DND-41 (cell line): ENCODE measurements around the gene SEBOX.

Experiments used
- ATAC-seq: fragments of 200-7000 bp; cut with Tn5 transposase; 3 replicates; pipeline ENCODE4 v1.9.1; 2021; ENCODE audit warnings: low read depth; ENCODE audit not compliant: insufficient read depth
- DNase-seq: peaks from one replicate; pipeline ENCODE4 v3.0.0-alpha.2; 2020
- H2AFZ ChIP-seq: 2 replicates; pipeline ENCODE4 v1.6.0; 2012; ENCODE audit warnings: low read depth, low read length
- H3K27ac ChIP-seq: 2 replicates; pipeline ENCODE4 v1.5.1; 2012; ENCODE audit warnings: low read length, inconsistent platforms
- H3K27me3 ChIP-seq: fragments of 200-600 bp; sonication (generic); 2 replicates; pipeline ENCODE4 v1.6.0; 2012; ENCODE audit warnings: low read length, mild to moderate bottlenecking, inconsistent platforms; ENCODE audit not compliant: insufficient read depth, poor library complexity
- H3K36me3 ChIP-seq: 2 replicates; pipeline ENCODE4 v1.5.1; 2012; ENCODE audit warnings: low read length, inconsistent platforms; ENCODE audit not compliant: insufficient read depth
- H3K4me1 ChIP-seq: 2 replicates; pipeline ENCODE4 v1.5.1; 2012; ENCODE audit warnings: mild to moderate bottlenecking, low read length; ENCODE audit not compliant: insufficient read depth
- H3K4me2 ChIP-seq: 2 replicates; pipeline ENCODE4 v1.6.0; 2012; ENCODE audit warnings: mild to moderate bottlenecking, moderate library complexity, low read length, inconsistent platforms; ENCODE audit not compliant: insufficient read depth
- H3K4me3 ChIP-seq, 2 experiments: fragments of 200-600 bp in 1 of 2; shearing (Covaris generic) in 1 of 2; 2 replicates each; pipeline ENCODE4 v1.5.1; 2012 to 2016; ENCODE audit warnings: inconsistent platforms in 2 of 2, low read length in 2 of 2, mild to moderate bottlenecking in 2 of 2, low read depth in 1 of 2, moderate library complexity in 1 of 2
- H3K79me2 ChIP-seq: 2 replicates; pipeline ENCODE4 v1.6.0; 2012; ENCODE audit warnings: low read length, inconsistent platforms; ENCODE audit not compliant: insufficient read depth
- H3K9ac ChIP-seq: 2 replicates; pipeline ENCODE4 v1.6.0; 2012; ENCODE audit warnings: low read depth, mild to moderate bottlenecking, inconsistent platforms, low read length, moderate library complexity
- H3K9me3 ChIP-seq: 2 replicates; pipeline ENCODE4 v1.5.1; 2012; ENCODE audit warnings: low read length, moderate library complexity, mild to moderate bottlenecking, inconsistent platforms; ENCODE audit not compliant: insufficient read depth, severe bottlenecking
- H4K20me1 ChIP-seq: 2 replicates; pipeline ENCODE4 v1.6.0; 2012; ENCODE audit warnings: low read length; ENCODE audit not compliant: insufficient read depth
- CTCF ChIP-seq: IDR thresholded peaks from 2 replicates; pipeline ENCODE4 v1.5.1; 2012; ENCODE audit warnings: borderline replicate concordance, low read length, moderate library complexity, mild to moderate bottlenecking; ENCODE audit not compliant: poor library complexity, severe bottlenecking; ENCODE audit errors: extremely low read depth
- EZH2 ChIP-seq: IDR thresholded peaks from 3 replicates; pipeline ENCODE4 v1.6.1; 2012; ENCODE audit warnings: borderline replicate concordance, low read depth, mild to moderate bottlenecking, moderate library complexity, low read length, inconsistent platforms; ENCODE audit not compliant: severe bottlenecking

Gene SEBOX

GRCh38 chr17:28331891-28332420 lies 33.0 kb downstream of the SEBOX start:
- no peaks in the 10 kb centered on the region for H3K27me3 ChIP-seq
- peaks cover 7% of the 10 kb centered on the region for H4K20me1 ChIP-seq
- H2AFZ ChIP-seq, result no peak overlapping the region
- no peak overlapping the region for H3K9ac ChIP-seq
- no peak for TF ChIP-seq EZH2
- TF ChIP-seq CTCF, result no peak
- H3K36me3 ChIP-seq, result peaks cover 39% of the 10 kb centered on the region
- H3K9me3 ChIP-seq, result no peaks in the 10 kb centered on the region
- DNase-seq (no peak), ATAC-seq (no peak)
- H3K4me1 ChIP-seq, result peaks cover 33% of the 10 kb centered on the region
- 0 out of 2 replicates have a peak overlapping the region, but pooled peaks have one; percentile 3 for H3K4me2 ChIP-seq
- no peak overlapping the region for H3K4me3 ChIP-seq
- peaks cover 41% of the 10 kb centered on the region for H3K79me2 ChIP-seq
- H3K27ac ChIP-seq, result no peak overlapping the region

GRCh38 chr17:28330671-28331070 lies 34.3 kb downstream of the SEBOX start:
- H3K4me2 ChIP-seq, result no peak overlapping the region
- no peak overlapping the region for H3K4me3 ChIP-seq
- peaks cover 41% of the 10 kb centered on the region for H3K79me2 ChIP-seq
- peaks cover 18% of the 10 kb centered on the region for H4K20me1 ChIP-seq
- no peak overlapping the region for H3K27ac ChIP-seq
- DNase-seq (no peak), ATAC-seq (no peak)
- H3K4me1 ChIP-seq, result peaks cover 25% of the 10 kb centered on the region
- H3K9ac ChIP-seq, result no peak overlapping the region
- no peaks in the 10 kb centered on the region for H3K27me3 ChIP-seq
- H2AFZ ChIP-seq, result no peak overlapping the region
- no peak for TF ChIP-seq CTCF
- TF ChIP-seq EZH2, result no peak
- H3K9me3 ChIP-seq, result no peaks in the 10 kb centered on the region
- peaks cover 52% of the 10 kb centered on the region for H3K36me3 ChIP-seq

- peaks cover 8% of the 10 kb centered on the region; the same call in 1 of the 2 replicates for H3K4me1 ChIP-seq
- no peak overlapping the region for H3K4me2 ChIP-seq
- peaks cover 45% of the 10 kb centered on the region for H3K79me2 ChIP-seq
- no peak overlapping the region for H3K27ac ChIP-seq
- H3K9me3 ChIP-seq, result no peaks in the 10 kb centered on the region
- TF ChIP-seq CTCF (no peak), EZH2 (no peak)
- H2AFZ ChIP-seq, result no peak overlapping the region
- peaks cover 29% of the 10 kb centered on the region; the same call in 1 of the 2 replicates for H4K20me1 ChIP-seq
- H3K36me3 ChIP-seq, result peaks cover 63% of the 10 kb centered on the region
- H3K9ac ChIP-seq, result no peak overlapping the region
- DNase-seq (no peak), ATAC-seq (no peak)
- H3K27me3 ChIP-seq, result no peaks in the 10 kb centered on the region
- H3K4me3 ChIP-seq, result no peak overlapping the region
Measured at GRCh38 chr17:28328325-28328724, 36.7 kb downstream of the SEBOX start.
